Stimulated activated naive CD8-positive, alpha-beta T cell treated with anti-CD3 and anti-CD28 coated beads, Interleukin-15, Interleukin-2, amounts not matched to agents 100 U/mL and 50 U/mL, for 24 hours (primary cell): ENCODE data around the gene ATRNL1.

Experiments
- ATAC-seq: fragments of 150-1000 bp; cut with Tn5 transposase; one replicate; pipeline ENCODE4 v1.10.0; 2021
- DNase-seq: peaks from one replicate; pipeline ENCODE4 v3.0.0; 2021

ATRNL1 gene

GRCh38 chr10:115844591-115844990, 751.4 kb downstream of the ATRNL1 start:
- no peak for DNase-seq
- no peak for ATAC-seq

DNA sequence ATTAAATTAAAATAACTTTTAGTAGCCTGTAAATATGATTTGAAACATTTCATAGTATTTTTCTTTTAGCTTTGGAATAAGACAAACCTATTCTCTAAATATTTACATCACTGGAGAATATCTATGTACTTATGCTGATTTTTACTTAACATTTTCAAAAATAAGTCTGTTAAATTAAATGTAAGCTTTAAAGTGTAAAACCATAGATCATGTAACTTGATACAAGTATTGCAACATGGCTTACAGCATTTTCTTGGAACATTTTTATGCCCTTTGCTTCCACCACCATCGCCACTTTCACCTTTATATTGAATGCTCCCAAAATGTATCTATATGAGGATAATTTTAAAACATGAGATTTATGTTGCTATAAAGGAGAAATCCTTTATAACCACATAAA, 752.8 kb downstream of the ATRNL1 start:
- DNase-seq: no peak
- no peak for ATAC-seq

DNA sequence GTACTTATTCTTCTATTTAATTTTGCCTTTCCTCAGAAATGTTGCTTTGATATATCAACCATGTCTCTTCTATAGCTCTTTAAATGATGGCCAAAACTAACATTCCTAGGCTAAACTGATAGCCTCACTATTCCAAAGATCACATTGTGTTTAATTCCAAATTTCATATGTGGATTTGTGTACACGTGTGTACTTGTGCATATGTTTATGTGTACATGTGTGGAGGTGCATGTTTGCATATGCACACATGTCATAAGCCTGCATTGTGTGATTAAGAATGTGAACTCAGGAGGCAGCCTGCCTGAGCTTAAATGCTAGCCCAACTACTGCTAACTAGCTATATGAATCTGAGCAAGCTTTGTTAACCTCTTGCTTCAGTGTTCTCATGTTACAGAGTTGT, 753.4 kb downstream of the ATRNL1 start:
- ATAC-seq (no peak), DNase-seq (no peak)

- ATAC-seq (no peak), DNase-seq (no peak)
These were observed 756.0 kb downstream of the ATRNL1 start for GRCh38 chr10:115849197-115849596.

GRCh38 chr10:115850666-115851065, 757.5 kb downstream of the ATRNL1 start:
- no peak for ATAC-seq
- no peak for DNase-seq

GRCh38 chr10:115851695-115852094, 758.5 kb downstream of the ATRNL1 start:
- DNase-seq: no peak
- ATAC-seq: no peak

DNA sequence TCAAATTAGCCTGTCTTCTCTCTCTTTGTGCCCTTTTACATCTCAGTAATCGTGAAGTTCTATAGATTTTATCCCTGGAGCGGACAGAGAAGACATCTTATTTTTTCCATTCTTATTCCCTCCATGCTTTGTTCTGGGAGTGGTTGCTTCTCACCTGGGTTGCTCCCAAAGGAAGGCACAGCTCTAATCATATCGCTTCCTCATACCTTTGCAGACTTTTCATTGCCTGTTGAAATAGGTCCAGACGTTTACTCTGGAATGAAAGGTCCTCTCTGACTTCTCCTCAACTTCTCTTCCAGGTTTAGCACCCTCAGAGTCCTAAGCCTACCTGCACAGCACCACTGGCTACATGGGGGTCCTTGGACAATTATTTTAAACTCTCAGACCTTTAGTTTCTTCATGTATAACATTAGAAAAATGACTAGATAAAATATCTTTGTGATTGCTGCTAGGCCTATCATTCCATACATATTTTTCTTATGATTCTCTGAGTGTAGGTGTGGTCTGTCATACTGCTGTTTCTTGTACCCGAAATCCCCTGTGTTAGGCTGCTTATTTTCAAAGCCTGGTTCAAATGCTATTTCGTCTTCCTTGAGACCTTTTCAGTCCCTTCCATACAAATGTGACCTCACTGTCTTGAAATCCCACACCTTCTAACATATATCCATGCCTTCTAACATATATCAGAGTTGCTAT, 761.7 kb downstream of the ATRNL1 start:
- DNase-seq: no peak
- no peak for ATAC-seq

GRCh38 chr10:115856580-115856979, 763.4 kb downstream of the ATRNL1 start:
- ATAC-seq (no peak), DNase-seq (no peak)

- ATAC-seq: no peak
- DNase-seq: no peak
These were observed 764.7 kb downstream of the ATRNL1 start for GRCh38 chr10:115857856-115858255.

- ATAC-seq (no peak), DNase-seq (no peak)
These were observed 767.3 kb downstream of the ATRNL1 start for GRCh38 chr10:115860182-115861107.

DNA sequence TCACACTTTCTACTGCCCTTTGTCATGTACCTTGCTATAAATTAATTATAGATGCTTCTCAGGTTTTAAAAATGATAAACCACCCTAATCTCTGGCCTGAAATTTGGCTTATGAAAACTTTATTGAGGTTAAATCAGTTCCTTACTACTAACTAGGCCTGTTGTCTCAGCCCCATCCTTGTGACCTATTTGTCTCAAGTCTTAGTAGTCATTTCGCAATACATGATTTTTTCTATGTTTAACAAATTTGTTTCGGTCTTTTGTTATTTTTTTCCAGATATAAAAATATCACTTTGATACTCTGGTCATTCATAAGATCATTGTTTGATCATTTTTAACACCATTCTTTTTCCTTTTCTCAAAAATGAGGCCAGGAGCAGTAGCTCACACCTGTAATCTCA, 768.3 kb downstream of the ATRNL1 start:
- DNase-seq: no peak
- no peak for ATAC-seq

DNA sequence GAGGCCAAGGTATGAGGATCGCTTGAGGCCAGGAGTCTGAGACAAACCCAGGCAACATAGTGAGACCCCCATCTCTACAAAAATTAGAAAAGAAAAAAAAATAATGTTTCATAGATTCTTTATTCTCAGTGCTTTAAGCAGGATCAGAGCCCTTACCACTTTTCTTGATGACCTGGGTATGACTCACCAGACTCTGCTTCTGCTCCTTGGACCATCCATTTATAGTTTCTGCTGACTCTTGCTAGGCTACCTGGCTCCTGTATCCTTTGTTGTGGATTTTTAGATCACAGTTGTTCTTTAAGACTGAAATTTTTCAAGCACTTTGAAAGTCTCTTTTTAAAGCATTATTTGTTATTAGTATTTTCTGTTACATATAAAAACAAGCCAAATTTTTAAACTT, 768.7 kb downstream of the ATRNL1 start:
- DNase-seq (no peak), ATAC-seq (no peak)

DNA sequence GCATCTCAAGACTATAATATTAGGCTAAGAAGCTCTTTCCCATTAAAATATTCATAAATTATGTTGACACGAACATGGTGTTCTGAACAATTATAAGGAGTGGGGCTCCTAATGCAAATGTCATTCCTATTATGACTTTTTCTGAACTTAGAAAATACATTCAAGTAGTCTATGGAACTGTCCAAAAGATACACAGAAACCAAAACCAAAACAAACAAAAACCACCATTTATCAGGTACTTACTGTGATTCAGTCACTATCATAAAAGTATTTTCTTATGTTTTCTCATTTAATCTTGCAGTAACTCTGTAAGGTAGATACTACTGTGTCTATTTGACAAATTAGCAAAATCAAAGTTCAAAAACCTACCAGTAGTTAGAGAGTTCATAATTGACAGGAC, 773.0 kb downstream of the ATRNL1 start:
- ATAC-seq (no peak), DNase-seq (no peak)

- ATAC-seq: no peak
- DNase-seq: no peak
These were observed 773.5 kb downstream of the ATRNL1 start for GRCh38 chr10:115866691-115867090.

DNA sequence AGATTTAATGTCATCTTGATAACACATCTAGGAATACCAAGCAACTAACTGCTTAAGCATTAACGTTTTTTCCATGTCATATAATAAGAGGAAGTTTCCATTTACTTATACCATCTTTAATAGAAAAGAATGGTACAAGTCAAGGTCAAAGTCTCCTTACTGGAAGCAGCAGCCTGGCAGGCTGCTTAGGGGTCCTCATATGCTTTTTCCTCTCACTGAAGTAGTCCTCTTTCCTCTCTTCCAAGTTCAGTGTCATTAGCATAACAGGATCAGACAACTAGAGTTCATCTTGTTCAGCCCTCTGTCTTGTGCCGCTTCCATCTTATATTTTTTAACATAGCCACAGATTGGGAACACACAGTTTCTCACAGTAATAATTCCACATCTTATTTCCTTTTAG, 774.1 kb downstream of the ATRNL1 start:
- no peak for DNase-seq

GRCh38 chr10:115871855-115872254, 778.7 kb downstream of the ATRNL1 start:
- ATAC-seq (no peak), DNase-seq (no peak)

More for the DNA sequence above, 774.1 kb downstream of the ATRNL1 start:
- no peak for ATAC-seq

DNA sequence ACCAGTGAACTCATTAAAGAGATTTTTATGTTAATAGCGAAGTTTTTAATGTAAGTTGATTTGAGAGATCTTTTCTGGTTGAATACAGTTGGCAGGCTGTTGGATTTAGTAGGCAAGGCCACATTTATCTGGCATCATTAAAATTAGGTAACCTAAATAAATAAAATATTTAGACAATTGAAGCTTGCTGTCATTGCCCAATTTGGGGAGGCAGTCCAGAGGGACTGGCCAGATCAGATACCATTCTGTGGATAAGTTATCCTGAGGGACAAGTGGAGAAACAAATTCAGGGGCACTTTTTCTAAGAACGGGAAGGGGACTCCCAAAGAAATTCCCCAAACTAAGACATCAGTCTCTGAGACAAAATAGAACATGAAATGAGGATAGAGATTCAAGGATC, 782.0 kb downstream of the ATRNL1 start:
- no peak for ATAC-seq
- no peak for DNase-seq

DNA sequence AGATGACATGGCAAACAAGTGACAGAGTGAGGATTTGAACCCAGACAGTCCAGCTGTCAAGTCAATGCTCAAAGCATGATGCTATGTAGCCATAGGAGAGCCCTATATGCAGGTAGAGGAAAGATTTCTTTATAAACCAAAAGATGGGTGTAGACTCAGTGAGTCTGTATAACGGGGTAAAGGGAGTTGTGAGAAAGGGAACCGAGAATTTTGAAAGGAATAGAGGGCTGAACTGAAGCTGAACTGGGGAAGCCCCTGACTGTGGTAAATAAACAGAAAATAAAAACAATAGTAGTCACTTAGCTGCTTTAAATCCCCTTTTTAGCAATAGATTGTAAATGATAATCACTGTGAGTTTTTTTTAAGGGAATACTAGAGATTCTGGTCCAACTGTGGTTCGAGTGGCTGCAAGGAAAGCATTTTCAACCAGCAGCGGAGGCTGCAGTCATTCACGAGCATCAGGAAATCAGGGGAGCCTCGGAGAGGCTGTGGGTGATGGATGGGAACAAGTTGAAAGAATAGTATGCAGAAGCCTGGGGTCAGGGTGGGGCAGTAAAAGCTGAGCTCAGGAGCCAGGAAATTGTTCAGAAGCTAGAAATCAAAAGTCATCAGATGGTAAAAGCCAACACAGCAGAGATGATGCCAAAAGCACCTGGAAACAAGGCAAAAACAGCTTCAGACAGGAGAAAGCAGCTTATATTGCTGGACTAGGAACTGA, 786.4 kb downstream of the ATRNL1 start:
- DNase-seq: no peak
- no peak for ATAC-seq

DNA sequence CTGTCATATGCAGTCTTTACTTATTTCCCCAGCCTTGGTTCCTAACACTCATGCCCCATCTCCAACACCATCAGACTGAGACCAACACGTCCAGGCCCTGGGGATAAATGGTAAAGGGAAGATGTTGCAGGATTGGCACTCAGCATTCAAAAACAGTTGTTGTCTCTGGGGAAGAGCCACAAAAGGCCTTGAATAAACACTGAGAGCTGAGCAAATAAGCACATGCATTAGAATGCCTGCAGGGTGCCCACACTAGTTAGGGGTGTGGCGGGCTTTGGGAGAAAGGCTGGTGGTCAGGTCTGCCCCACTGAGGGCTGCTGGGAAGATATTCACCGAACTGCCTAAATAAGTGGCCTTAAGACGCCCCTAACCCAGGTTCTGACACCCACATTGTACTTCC, 788.9 kb downstream of the ATRNL1 start:
- no peak for ATAC-seq

GRCh38 chr10:115883372-115883771, 790.2 kb downstream of the ATRNL1 start:
- DNase-seq: no peak

More for the DNA sequence above, 788.9 kb downstream of the ATRNL1 start:
- no peak for DNase-seq

GRCh38 chr10:115884331-115884730, 791.2 kb downstream of the ATRNL1 start:
- no peak for ATAC-seq
- DNase-seq: no peak

More at GRCh38 chr10:115883372-115883771, 790.2 kb downstream of the ATRNL1 start:
- ATAC-seq: no peak

- ATAC-seq (no peak), DNase-seq (no peak)
These were observed 802.0 kb downstream of the ATRNL1 start for GRCh38 chr10:115895166-115895565.

DNA sequence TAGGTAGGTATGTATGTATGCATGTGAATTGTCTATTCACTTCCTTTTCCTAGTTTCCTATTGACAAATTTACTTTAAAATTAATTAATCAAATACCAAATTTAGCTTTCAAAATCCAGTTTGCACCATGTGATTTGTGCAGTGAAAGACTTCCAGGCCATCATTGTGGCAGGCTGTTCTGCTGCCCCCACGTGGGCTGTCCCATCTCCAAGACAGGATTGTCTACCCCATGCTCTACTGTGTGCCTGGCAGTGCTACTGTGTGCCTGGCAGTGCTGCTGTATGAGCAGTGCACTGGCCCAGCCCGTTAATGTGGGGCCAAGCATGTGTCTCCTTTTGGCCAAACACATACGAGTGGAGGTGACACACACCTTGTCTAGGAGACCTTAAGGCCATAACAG, 805.1 kb downstream of the ATRNL1 start:
- ATAC-seq (no peak), DNase-seq (no peak)
